ENCODE measurements around the gene CERT1.
"Not testable (repeated sequence)": the region's sequence is repeated elsewhere in the genome, so short reads cannot be mapped to it uniquely, and the experiment has no call there.

CERT1 gene

DNA sequence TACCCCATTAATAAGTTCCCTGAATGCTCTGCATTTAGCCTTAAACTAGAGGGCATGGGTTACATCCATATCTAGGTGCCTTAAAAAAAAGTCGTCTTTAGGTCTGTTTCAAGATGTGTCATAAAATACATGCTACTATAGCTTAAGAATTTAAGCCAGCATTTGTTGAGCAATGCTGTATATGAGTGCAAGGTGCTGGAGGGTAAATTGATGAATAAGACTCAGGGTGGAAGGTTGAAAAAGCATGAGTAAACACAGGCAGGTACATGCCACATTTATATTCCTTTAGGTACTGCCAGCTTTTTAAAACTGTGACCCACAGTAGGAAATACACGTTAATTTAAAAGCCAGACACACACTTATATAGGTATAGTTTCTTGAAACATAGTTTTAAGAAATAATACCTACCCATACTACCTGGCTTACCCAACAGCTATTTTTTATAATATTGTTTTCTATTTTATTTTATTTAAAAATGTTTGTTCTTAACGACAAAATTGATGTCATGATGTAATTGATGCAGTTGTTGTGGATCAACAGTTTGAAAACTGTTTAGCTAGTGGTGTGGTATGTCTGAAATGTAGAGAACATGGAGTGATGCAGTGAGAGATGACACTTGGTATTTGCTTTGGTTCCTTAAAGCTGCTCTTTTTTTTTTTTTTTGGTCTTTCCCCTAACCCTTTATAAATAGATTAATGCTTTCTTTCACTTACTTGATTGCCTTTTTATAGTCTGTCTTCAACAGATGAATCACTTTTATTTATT is 170.5 kb downstream of the CERT1 start:
- no peak for DNase-seq

GRCh38 chr5:75338408-75338807 is 173.0 kb downstream of the CERT1 start:
- no peak for DNase-seq

DNA sequence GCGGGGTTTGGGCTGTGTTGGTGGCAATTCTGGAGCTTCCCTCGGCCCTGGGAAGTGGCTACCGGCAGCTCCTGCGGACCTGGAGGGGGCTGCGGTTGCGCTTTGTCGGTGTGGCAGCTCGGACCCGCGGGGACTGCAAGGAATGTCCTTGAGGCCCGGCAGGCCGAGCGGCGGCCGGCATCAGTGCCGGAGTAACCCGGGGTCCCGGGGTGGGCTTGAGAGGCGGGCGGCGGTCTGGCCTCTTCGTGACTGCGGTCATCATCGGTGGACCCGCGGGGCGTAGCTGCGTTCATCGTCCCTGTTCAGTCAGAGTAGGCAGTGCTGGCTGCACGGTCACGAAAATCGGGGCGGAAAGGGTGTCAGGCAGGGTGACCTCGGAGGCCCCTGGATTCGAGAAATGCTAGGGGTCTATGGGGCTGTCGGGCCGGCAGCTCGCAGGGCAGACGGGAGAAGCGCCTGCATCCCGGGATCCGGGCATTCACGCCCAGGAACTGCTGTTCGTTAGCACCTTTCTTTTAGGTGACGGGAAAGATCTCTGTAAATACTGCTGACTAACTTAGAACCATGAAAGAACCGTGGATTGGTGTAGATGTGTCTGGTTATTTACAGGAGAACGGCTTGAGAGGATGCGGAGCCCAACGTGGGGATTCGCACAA is 173.9 kb downstream of the CERT1 start:
- no peak for DNase-seq

DNA sequence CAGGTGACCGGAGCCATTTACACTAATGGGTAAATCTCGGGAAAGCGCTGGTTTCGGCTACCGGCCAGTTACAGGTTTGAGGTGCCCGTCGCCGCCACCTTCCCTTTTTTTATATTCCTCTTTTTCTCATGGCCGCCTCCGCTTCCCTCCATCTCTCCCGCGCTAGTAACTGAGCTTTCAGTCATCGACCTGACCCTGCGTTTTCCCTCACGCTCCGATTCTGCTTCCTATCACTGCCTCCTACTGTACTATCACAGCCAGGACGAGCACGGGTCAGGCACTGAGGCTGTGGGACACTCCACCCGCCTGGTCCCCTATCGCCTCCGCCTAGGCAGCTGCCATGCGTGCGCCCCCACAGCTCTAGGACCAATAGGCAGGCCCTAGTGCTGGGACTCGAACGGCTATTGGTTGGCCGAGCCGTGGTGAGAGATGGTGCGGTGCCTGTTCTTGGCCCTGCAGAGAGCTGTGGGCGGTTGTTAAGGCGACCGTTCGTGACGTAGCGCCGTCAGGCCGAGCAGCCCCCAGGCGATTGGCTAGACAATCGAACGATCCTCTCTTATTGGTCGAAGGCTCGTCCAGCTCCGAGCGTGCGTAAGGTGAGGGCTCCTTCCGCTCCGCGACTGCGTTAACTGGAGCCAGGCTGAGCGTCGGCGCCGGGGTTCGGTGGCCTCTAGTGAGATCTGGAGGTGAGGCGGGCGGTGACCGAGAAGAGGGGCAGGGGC is 174.7 kb downstream of the CERT1 start, which contains the start of gene HMGCR:
Gene HMGCR (plus strand): TSS at position 606 of the 722 bp plus-strand sequence. CDS start 5,386 bp downstream, outside the sequence.
- peak; percentile 85 for DNase-seq

GRCh38 chr5:75335952-75336614 is 175.3 kb downstream of the CERT1 start:
- DNase-seq = no peak

- DNase-seq = no peak
Measured at GRCh38 chr5:75335486-75335885, 175.9 kb downstream of the CERT1 start.

- DNase-seq = not testable (repeated sequence)
Measured at GRCh38 chr5:75334413-75334812, 177.0 kb downstream of the CERT1 start.

- DNase-seq = not testable (repeated sequence)
Measured at GRCh38 chr5:75333759-75334158, 177.7 kb downstream of the CERT1 start.

DNA sequence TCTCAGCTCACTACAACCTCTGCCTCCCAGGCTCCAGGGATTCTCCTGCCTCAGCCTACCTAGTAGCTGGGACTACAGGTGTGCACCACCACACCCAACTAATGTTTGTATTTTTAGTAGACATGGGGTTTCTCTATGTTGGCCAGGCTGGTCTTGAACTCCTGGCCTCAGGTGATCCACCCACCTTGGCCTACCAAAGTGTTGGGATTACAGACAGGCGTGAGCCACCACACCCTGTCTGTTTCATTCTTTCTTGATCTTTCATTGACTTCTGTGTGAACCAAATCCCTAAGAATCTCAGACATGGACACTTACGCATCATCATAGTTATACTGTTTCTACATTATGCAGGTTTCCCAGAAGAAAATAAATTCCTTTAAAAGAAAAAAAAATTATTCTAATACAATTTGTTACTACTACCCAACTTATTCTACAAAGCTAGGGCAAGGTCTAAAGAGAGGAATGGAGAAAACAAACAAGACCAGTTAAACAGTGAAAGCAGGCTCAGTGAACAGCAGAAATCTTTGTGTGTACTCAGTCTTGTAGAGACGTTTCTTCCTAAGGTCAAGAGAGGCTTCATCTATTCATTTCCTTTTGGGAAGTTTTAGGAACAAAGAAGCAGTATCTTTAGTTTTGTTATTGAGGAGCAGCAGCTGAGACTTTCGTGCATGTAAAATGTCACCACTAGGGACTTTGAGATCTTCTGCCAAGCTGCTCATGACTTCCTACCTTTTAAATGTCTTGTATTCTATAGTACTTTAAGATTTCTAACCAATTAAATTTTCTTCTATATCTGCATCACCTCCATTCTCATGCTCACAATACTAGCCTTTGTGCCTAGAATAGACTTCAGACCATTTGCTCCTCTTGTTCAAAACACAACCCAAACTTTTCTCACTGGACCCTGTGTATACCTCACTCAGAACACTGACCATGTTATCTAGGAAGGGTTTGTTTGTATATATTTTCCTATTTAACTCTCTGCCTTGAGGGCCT is 180.0 kb downstream of the CERT1 start:
- no peak for DNase-seq

DNA sequence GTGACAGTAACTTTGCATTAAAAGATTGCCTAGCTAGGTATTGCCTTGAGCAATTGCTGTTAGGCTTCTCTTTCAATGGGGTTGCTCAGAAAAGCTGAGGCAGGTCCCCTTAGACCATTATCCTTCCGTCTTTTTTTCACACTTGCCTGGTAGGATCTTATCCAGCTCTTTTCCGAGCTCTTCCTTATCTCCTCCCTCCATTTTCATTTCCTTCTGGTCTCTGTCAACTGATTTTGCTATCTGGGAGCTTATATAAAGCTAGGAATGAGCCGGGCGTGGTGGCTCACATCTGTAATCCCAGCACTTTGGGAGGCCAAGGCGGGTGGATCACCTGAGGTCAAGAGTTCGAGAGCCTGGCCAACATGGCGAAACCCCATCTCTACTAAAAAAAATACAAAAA is 181.0 kb downstream of the CERT1 start:
- DNase-seq = no peak
